GOT3 (cell line): Measurements from ENCODE around the gene AFM.
A peak's percentile ranks its signal among the peaks of the same experiment; 100 is the strongest.
"Not testable (repeated sequence)": the region's sequence is repeated elsewhere in the genome, so short reads cannot be mapped to it uniquely, and the experiment has no call there.

ENCODE experiments used
- DNase-seq: peaks from one replicate; lab custom pipeline; 2025; ENCODE audit warnings: mixed read lengths; lab: John Stamatoyannopoulos, UW

Gene AFM

GRCh38 chr4:73507541-73507940 lies 26.0 kb downstream of the AFM start:
- no peak for DNase-seq

DNA sequence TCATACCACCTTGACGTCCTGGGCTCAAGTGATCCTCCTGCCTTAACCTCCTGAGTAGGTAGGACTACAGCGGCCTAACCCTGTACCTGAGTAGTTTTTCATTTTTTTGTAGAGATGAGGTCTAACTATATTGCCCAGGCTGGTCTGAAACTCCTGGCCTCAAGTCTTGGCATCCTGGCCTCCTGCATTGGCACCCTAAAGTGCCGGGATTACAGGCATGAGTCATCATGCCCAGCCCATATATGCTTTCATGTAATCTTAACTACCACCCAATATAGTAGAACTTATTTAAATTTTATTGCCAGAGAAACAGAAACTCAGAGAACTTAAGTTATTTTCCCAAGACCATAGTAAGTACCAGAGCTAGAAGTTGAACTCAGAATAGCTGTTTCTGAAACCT lies 27.1 kb downstream of the AFM start:
- DNase-seq, result no peak

DNA sequence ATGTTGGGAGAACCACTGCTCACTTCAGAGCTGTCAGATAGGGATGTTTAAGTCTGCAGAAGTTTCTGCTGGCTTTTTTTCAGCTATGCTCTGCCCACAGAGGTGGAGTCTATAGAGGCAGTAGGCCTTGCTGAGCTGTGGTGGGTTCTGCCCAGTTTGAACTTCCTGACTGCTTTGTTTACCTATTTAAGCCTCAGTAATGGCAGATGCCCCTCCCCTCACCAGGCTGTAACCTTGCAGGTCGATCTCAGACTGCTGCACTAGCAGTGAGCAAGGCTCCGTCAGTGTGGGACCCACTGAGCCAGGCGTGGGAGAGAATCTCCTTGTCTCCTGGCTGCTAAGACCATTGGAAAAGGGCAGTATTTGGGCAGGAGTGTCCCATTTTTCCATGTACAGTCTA lies 36.8 kb downstream of the AFM start:
- no peak for DNase-seq

DNA sequence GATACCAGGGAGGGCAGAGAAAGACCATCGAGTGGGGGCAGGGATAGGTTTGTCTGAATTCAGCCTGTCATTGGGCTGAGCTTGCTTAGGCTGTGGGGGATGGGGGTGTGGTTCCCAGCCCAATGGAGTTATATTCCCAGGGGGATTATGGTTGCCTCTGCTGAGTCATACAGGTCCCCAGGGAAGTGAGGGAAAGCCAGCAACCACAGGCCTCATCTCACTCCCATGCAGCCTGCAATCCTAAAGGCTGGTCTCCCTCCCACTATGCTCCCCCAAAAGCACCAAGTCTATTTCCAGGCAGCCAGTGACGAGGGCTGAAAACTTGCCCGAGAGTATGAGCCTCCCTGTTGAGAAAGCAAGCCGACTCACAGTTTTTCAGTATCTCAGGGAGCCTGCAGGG lies 39.3 kb downstream of the AFM start:
- peak; percentile 20 for DNase-seq

DNA sequence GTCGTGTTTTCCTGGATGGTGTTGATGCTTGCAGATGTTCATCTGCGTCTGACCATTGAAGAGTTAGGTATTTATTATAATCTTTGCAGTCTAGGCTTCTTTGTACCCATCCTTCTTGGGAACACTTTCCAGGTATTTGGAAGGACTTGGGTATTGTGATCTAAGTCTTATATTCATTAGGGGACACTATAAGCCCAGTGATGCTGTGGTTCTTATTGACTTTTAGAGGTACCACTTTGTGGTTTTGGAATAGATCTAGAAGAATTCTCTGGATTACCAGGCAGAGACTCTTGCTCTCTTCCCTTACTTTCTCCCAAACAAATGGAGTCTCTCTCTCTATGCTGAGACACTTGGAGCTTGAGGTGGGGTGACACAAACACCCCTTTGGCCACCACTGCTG lies 41.6 kb downstream of the AFM start:
- DNase-seq, result no peak

DNA sequence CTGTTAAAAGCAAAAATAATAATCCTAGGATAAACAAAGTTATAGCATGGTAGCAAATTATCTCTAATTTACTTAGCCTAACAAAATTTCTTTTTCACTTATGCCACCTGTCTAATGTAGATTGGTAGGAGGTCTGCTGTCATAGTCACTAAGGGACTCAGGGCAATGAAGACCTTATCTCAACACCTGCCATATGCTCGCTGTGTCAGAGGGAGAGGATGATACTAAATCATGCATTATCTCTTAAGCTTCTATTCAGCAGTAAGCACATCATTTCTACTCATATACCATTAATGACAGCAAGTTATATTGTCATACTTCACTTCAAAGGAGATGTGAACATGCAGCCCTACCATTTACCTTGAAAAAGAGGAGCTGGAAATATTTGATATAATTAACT lies 44.1 kb downstream of the AFM start:
- DNase-seq, result no peak

DNA sequence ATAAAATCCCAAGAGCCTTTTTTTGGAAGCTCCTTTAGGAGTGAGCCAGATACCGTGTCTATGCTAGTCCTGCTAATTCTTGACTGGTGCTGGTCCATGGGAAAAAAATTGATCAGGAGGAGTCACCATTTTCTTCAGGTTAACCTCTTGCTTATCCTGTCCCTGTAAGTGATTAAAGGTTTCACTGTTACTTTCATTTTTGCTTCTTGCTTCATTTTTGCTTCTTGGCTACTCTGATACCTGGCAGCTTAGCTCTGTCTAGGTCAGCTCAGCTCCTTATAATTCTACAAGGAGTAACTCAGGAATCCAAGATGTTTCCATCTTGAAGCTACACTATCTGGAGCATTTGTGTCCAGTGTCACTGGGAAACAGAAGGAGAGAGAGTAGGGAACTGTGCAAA lies 45.7 kb downstream of the AFM start:
- no peak for DNase-seq

GRCh38 chr4:73528171-73528570 lies 46.6 kb downstream of the AFM start:
- DNase-seq, result no peak

DNA sequence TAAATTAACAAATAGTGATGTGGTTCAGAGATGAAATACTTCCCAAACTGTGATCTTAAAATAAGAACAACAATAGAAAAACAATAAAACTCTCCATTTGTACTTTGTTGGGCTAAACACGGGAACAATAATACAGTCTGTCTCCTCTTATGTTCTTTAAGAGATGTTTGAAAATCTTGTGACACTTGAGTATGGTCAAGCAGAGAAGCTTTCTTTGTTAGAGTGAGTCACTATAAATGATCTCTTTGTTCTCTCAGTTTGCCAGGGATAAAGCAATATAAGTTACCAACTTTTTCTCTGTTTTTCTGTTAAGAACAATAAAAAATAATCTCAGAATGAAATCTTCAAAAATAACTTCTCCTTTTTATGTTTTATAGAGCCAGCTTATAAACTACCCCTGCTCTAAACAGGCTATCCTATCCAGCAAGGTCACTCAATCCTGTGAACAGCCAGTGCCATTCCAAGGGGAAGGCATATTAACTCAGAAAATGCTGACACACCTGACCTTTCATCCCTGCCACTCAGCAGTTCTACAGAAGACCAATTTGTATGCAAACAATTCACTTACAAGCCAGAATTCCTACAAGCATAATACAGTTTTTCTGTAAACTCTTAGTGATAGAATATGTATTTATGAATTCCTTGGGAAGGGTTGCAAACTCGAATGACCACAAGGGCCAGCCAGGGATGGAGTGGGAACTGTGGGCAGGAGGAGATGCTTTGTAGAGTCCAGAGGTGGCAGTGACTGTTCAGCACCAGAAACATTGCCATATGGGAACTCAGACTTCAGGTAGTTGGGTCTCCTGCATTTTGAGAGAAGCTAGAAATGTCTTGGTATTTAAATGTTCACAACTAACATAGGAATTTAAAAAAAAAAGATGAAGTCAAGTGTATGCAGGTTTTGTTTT lies 52.2 kb downstream of the AFM start:
- DNase-seq, result no peak

GRCh38 chr4:73538162-73538561 lies 56.6 kb downstream of the AFM start:
- DNase-seq, result no peak

GRCh38 chr4:73539386-73539785 lies 57.8 kb downstream of the AFM start:
- no peak for DNase-seq

GRCh38 chr4:73540826-73541225 lies 59.3 kb downstream of the AFM start:
- no peak for DNase-seq

DNA sequence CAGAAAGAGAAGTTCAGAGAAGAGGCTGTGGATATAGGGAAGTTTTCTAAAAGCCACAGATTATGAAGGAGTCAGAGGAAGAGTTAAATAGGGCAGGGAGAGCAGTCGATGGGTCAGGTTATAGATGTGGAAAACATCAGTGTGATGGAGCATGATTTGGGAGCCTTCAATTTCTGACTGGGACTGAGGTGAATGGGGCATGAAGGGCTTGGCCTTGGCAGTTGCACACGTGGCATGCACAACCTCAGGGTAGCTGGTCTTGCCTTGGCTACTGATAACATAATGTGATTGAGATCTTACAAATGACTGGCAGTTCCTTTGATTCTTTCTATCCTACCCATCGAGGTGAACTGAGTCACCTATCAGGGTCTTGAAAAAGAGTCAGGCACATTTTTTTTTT lies 59.7 kb downstream of the AFM start:
- DNase-seq, result no peak

GRCh38 chr4:73544620-73545019 lies 63.1 kb downstream of the AFM start:
- no peak for DNase-seq

DNA sequence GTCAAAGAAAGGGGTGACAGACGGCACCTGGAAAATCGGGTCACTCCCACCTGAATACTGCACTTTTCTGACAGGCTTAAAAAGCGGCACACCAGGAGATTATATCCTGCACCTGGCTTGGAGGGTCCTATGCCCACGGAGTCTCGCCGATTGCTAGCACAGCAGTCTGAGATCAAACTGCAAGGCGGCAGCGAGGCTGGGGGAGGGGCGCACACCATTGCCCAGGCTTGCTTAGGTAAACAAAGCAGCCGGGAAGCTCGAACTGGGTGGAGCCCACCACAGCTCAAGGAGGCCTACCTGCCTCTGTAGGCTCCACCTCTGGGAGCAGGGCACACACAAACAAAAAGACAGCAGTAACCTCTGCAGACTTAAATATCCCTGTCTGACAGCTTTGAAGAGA lies 69.3 kb downstream of the AFM start:
- DNase-seq, result not testable (repeated sequence)
